Right lobe of liver (tissue), 4 donors: Measurements from ENCODE around the gene TECTA.
A peak's percentile ranks its signal among the peaks of the same experiment; 100 is the strongest.

ENCODE experiments used
- CTCF ChIP-seq, 4 donors: fragments of 200-600 bp in 3 of 4; fragments of 450-650 bp in 1 of 4; IDR thresholded peaks; one replicate each; pipeline versions ENCODE4 v1.5.1 to v1.8.0; 2016 to 2022; ENCODE audit warnings: antibody characterized with exemption in 4 of 4, mild to moderate bottlenecking in 2 of 4
- POLR2A ChIP-seq: fragments of 450-650 bp; IDR thresholded peaks from one replicate; pipeline ENCODE4 v1.6.1; 2017; ENCODE audit warnings: antibody characterized with exemption, mild to moderate bottlenecking
- donor health status: DM: no; HTN: no; CAD: no.
- donor health status: DM: no; HTN: no; CAD: no.
- donor health status: DM: no; HTN: yes; CAD: no.

- TF ChIP-seq CTCF (IDR thresholded peaks at IDR 0.05) (peak; percentile 67 to 80 (median 69)), POLR2A (no peak)
Observed at GRCh38 chr11:121112498-121113455, 11.7 kb downstream of the TECTA start.
